AG09309 (cell line): ENCODE data around the gene DGCR2.
A peak's percentile ranks its signal among the peaks of the same experiment; 100 is the strongest.

Experiments used
- DNase-seq: peaks from one replicate; pipeline ENCODE4 v3.0.0-alpha.2; 2010; ENCODE audit warnings: low read depth
- H3K4me3 ChIP-seq: 2 replicates; pipeline ENCODE4 v1.5.1; 2011; ENCODE audit warnings: mild to moderate bottlenecking, low read depth, low read length, moderate library complexity; ENCODE audit not compliant: control insufficient read depth
- CTCF ChIP-seq: IDR thresholded peaks from 2 replicates; pipeline ENCODE4 v1.5.1; 2011; ENCODE audit warnings: mild to moderate bottlenecking, low read depth, low read length, inconsistent platforms; ENCODE audit not compliant: insufficient read depth, control insufficient read depth; ENCODE audit errors: missing control alignments

Gene DGCR2

GRCh38 chr22:19121631-19122142 is 525 bp downstream of the DGCR2 start:
- H3K4me3 ChIP-seq, result peak overlapping the region; percentile 64
- no peak for TF ChIP-seq CTCF
- DNase-seq, result no peak

- peak overlapping the region; percentile 64 for H3K4me3 ChIP-seq
- TF ChIP-seq CTCF, result no peak
- DNase-seq, result no peak
Measured at GRCh38 chr22:19120829-19121630, 1.2 kb downstream of the DGCR2 start.

- H3K4me3 ChIP-seq, result no peak overlapping the region
- TF ChIP-seq CTCF, result no peak
- no peak for DNase-seq
Measured at GRCh38 chr22:19119949-19120348, 2.3 kb downstream of the DGCR2 start.

GRCh38 chr22:19118329-19118880 is 3.8 kb downstream of the DGCR2 start:
- TF ChIP-seq CTCF, result no peak
- no peak for DNase-seq
- H3K4me3 ChIP-seq, result no peak overlapping the region

GRCh38 chr22:19117111-19117512 is 5.1 kb downstream of the DGCR2 start:
- no peak for DNase-seq
- H3K4me3 ChIP-seq, result no peak overlapping the region
- TF ChIP-seq CTCF, result no peak

- DNase-seq, result no peak
- no peak overlapping the region for H3K4me3 ChIP-seq
- no peak for TF ChIP-seq CTCF
Measured at GRCh38 chr22:19115628-19116027, 6.6 kb downstream of the DGCR2 start.
